Fibroblast of skin of scalp (primary cell): ENCODE data around the gene PAK2.
"Not testable (repeated sequence)": the region's sequence is repeated elsewhere in the genome, so short reads cannot be mapped to it uniquely, and the experiment has no call there.

Experiments used
- DNase-seq: peaks from one replicate; pipeline ENCODE4 v3.0.0-alpha.2; 2013

PAK2 gene

DNA sequence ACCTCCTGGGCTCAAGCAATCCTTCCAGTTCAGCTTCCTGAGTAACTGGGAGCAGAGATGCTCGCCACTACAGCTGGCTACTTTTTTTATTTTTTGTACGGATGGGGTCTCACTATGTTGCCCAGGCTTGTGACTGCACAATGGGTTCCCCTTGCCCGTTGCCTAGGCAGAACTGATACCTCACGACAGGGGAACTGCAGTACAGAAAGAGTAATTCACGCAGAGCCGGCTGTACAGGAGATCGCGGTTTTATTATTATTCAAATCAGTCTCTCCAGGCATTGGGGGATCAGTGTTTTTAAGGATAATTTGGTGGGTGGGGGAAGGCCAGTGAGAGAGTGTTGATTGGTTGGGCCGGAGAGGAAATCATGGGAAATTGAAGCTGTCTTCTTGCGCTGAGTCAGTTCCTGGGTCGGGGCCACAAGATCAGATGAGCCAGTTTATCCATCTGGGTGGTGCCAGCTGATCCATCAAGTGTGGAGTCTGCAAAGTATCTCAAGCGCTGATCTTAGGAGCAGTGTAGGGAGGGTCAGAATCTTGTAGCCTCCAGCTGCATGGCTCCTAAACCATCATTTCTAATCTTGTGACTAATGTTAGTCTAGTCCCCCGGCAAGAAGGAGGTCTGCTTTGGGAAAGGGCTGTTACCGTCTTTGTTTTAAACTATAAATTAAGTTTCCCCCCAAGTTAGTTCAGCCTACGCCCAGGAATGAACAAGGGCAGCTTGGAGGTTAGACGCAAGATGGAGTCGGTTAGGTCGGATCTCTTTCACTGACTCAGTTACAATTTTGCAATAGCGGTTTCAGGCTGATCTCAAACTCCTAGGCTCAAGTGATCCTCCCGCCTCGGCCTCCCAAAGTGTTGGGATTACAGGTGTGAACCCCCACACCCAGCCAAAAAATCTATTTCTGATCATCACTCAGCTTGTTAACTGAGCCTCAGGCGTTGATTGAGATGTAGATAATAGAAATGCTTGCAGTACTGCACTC, 104.9 kb downstream of the PAK2 start:
- not testable (repeated sequence) for DNase-seq

DNA sequence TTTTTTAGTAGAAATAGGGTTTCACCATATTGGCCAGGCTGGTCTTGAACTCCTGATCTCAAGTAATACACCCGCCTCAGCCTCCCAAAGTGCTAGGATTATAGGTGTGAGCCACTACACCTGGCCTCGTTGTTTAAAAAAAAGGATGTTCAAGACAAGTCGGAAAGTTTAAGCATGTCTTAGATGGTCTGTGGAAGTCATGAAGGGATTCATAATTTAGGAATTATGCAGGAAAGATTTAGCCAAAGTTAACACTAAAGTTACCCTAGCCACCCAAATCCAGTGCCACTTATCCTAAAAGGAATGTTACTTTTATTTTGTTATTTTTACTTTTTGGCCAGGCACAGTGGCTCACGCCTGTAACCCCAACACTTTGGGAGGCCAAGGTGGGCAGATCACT, 108.7 kb downstream of the PAK2 start:
- not testable (repeated sequence) for DNase-seq

DNA sequence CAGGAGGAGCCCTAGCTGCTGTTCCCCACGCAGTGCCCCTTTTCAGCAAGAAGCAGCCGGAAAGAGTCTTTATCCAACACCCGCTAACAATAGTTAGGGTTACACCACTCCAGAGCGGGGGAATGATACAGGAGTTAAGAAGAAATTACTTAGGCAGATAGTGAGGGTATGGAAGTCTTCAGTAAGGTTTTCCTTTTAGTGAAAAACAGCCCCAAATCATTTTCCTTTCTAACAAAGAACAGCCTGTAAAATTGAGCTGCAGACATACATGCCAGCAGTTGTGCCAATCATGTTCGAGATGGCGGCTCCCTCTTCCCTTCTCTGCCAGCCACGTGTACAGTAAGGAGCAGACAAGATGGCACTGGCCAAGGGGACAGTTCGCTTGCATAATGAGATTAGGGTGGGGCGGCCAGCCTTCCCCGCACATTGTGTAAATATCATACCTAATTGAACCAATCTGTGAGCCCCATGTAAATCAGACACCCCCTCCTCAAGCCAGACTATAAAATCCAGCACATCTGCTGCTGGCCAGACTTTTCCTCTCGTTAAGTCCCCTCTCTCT, 109.6 kb downstream of the PAK2 start:
- no peak for DNase-seq

DNA sequence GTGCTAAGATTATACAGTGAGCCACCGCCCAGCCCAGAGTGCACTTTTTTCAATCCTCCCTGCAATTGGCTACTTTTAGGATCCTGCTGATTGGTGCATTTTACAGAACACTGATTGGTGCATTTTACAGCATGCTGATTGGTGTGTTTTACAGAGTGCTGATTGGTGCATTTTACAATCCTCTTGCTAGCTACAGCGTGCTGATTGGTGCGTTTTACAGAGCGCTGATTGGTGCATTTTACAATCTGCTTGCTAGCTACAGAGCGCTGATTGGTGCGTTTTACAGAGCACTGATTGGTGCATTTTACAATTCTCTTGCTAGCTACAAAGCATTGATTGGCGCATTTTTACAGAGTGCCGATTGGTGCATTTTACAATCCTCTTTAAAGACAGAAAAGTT, 123.3 kb downstream of the PAK2 start:
- not testable (repeated sequence) for DNase-seq

DNA sequence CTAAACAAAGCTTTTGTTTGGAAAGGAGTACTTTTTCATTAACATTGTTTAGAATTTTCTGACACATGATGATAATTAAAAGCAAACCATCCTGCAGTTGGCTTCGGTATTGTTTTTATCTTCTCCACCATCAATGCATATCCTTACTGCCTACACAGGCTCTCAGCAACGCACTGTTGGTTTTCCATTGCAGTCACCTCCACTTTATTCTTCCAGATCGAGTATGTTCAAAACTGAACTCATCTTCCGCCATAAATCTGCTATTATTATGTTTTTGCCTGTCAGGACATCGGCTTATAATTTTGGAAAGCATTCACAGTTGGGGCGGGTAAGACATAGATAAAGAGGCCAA, 127.5 kb downstream of the PAK2 start:
- no peak for DNase-seq

DNA sequence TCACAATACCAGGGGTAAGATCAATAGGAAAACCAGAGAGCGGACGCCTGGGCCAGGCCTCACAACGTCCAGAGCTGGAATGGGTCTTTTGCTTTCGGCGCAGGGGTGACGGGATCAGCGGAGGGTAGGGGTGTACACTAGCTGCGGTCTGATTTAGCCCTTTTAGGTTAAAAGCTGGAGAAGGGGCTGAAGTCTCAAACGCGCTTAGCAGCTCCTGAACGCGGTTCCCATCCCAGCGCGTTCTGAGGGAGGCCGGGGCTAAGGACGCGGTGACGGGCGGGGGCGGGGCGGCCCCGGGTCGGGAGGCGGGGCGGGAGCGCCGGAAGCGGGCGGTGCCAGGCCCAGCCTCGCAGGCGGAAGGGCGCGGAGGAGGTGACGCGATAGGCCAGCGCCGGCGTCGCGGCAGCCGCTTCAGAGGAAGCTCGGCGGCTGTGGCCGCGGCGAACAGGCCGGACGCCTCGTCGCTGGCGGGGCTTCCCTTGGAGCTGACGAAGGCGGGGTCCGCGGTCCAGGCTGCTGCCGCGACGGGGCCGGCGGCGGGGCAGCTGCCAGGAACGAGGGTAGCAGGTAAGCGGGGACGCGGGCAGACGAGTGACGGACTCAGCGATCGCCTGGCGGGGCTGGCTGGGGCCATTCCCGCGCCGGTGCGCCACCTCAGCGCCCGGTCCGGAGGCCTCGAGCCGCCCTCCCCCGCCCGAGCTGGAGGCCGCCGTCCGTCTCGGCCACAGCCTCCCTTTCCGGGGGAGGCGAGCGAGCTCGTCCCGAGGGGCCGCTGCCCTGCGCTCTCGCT, 128.0 kb downstream of the PAK2 start, which contains the start of gene SENP5:
TSS of gene SENP5 (plus strand) at position 414 of the 790 bp plus-strand sequence. CDS start 17,262 bp downstream, outside the sequence.
- DNase-seq: peak; percentile 91

DNA sequence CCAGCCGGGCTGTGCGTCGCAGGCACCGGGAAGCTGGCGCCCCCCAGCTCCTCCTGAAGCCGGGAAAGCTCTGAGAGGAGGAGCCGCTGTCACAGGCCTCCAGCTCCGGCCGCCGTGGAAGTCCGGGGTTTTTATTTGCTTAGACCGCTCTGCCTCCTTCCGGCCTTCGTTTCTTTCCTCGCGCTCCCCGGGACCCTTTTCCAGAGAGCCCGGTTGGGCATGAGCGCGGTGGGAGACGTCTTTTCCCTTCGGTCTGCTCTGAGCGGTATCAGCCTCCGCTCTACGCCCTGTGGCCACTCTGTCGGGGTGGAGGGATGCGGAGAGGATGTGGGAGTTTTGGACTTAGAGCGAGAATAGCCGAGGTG, 128.6 kb downstream of the PAK2 start:
- peak; percentile 8 for DNase-seq

DNA sequence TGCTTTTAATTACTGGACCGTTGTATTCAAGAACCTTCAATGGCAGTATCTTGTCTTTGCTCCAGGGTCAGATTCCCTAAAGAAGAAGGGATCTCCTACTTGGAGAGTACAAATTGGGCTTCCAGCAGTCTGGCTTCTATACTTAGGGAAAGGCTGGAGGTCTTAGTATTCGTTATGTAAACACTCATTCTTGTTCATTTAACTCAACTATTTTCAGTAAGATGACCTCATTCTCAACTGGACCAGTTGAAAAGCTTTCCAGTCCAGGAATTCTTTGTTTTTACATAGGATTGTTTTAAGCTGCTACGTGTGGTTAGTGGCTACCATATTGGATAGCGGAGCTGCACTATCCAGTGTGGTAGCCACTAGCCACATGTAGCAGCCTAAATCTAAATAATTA, 132.7 kb downstream of the PAK2 start:
- DNase-seq: no peak

DNA sequence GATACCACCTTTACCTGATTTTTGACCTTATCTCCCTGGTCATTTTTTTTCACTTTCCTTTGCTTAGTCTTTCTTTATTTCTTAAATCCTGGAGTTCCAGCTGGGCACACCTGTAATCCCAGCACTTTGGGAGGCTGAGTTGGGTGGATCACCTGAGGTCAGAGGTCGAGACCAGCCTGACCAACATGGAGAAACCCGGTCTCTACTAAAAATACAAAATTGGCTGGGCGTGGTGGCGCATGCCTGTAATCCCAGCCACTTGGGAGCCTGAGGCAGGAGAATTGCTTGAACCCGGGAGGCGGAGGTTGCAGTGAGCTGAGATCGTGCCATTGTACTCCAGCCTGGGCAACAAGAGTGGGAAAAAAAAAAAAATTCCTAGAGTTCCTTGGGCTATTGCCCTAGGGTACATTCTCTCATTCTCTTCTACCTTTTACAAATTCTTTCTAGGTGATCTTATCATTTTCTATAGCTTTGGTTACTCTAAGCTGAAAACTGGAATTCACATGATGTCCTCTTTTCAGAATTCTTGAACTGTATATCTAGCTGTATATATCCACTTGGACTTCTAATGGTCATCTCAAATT, 134.9 kb downstream of the PAK2 start:
- DNase-seq: not testable (repeated sequence)

DNA sequence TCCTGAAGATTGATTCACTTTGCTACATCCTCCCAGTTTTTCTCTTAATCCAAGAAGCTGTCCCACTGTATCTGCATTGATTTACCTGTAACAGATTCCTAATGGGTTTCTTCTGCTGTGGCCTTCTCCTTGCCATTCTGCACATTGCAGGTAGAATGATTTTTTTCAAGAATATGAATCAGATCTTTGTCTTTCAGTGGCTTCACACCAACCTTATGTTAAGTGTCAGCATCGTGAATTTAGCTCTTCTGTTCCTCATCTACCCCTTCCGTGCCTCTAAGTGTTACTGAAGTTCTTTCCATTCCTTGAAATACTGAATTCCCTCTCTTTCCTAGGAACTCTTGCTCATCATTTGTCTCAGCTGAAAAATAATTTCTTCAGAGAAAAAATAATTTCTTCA, 135.6 kb downstream of the PAK2 start:
- no peak for DNase-seq
